Measurements from ENCODE around the gene LTBP1. TPM values are rescaled to one million over a fixed set of nuclear protein-coding genes. Genes with fewer than 3 reads are reported as not detected.

LTBP1 gene
- total RNA-seq, 1 experiment from 2014 or later: 28.5 TPM

- H3T11ph ChIP-seq (ENCODE audit: low read length): no peak overlapping the region
- H2BK20ac ChIP-seq (ENCODE audit: low read depth, low read length, poor library complexity, severe bottlenecking): no peak overlapping the region
- H3K18ac ChIP-seq (ENCODE audit: insufficient read length, low read depth, low read length): no peak overlapping the region
- no peak overlapping the region for H3K14ac ChIP-seq (ENCODE audit: insufficient read depth, low read length)
- Mint-ChIP-seq H3K36me3 (ENCODE audit: insufficient read depth in 1 of 3, low read depth in 3 of 3) (no peaks in the 10 kb centered on the region), H3K9me3 (no peaks in the 10 kb centered on the region), H3K4me3 (no peak overlapping the region), H3K27ac (no peak overlapping the region), H3K4me1 (peaks cover 5 to 13% of the 10 kb centered on the region in 2 experiments), H3K27me3 (ENCODE audit: low read depth) (no peaks in the 10 kb centered on the region)
- no peaks in the 10 kb centered on the region for H3K79me2 ChIP-seq (ENCODE audit: insufficient read depth, low read length)
- H4K8ac ChIP-seq (replicated peaks; ENCODE audit: insufficient read length, low read depth, low read length): no peak overlapping the region
- no CpG with 5 or more reads among the region's 8 CpGs for WGBS (ENCODE audit: extremely low coverage, insufficient read length, low lambda C conversion rate)
- no peaks in the 10 kb centered on the region for H3K27me3 ChIP-seq (ENCODE audit: insufficient read depth, low read length)
- no peaks in the 10 kb centered on the region for H3K9me3 ChIP-seq (ENCODE audit: control insufficient read depth, low read depth, low read length)
- no peak overlapping the region for H2BK12ac ChIP-seq (ENCODE audit: insufficient read length, low read depth, low read length)
- no peak overlapping the region for H3K56ac ChIP-seq (ENCODE audit: insufficient read length, low read depth, low read length)
- no peaks in the 10 kb centered on the region for H3K4me1 ChIP-seq (ENCODE audit: insufficient read depth, low read length)
- no peak overlapping the region for H3K27ac ChIP-seq (ENCODE audit: insufficient read length, low read depth, low read length)
- H2AK5ac ChIP-seq (ENCODE audit: insufficient read length, low read length): no peak overlapping the region
- H4K5ac ChIP-seq (ENCODE audit: insufficient read length, low read depth, low read length): no peak overlapping the region
- no peaks in the 10 kb centered on the region for H3K79me1 ChIP-seq (ENCODE audit: insufficient read depth, low read depth, low read length, poor library complexity, severe bottlenecking)
- no peaks in the 10 kb centered on the region for H4K20me1 ChIP-seq (ENCODE audit: control insufficient read depth, insufficient read depth, insufficient read length)
- no peak overlapping the region for H2BK5ac ChIP-seq (ENCODE audit: insufficient read length, low read length)
- H3K4ac ChIP-seq (ENCODE audit: low read depth, low read length): no peak overlapping the region
- H3K23me2 ChIP-seq (ENCODE audit: insufficient read length, low read depth, low read length, poor library complexity, severe bottlenecking): no peaks in the 10 kb centered on the region
- no peak overlapping the region for H3K23ac ChIP-seq (ENCODE audit: insufficient read length, low read depth, low read length)
- TF ChIP-seq CTCF (conservative IDR thresholded peaks at IDR 0.05): no peak
- H3K9ac ChIP-seq (ENCODE audit: extremely low read depth, insufficient read length, low read length): no peak overlapping the region
- H2AFZ ChIP-seq (ENCODE audit: low read length): no peak overlapping the region
- H2BK120ac ChIP-seq (ENCODE audit: low read depth, low read length, poor library complexity, severe bottlenecking): no peak overlapping the region
- H2BK15ac ChIP-seq (ENCODE audit: low read depth, low read length): no peak overlapping the region
- H4K91ac ChIP-seq (ENCODE audit: insufficient read length, low read depth, low read length): no peak overlapping the region
- H3K4me2 ChIP-seq (ENCODE audit: insufficient read depth, insufficient read length, low read length): no peak overlapping the region
- DNase-seq: no peak
Observed at GRCh38 chr2:33034784-33035183, 88.0 kb downstream of the LTBP1 start.
